ENCODE measurements around the gene NUP188. TPM values are rescaled to one million over a fixed set of nuclear protein-coding genes. Genes with fewer than 3 reads are reported as not detected.

Gene NUP188
- total and polyA plus RNA-seq, 10 of the 15 experiments (the other 5 are each of a cell fraction or from before 2014, with no cell fraction given), result 1.4 to 73.7 (median 48.9) TPM

- no peaks in the 10 kb centered on the region; the same call in 1 of the 2 replicates for H3K79me2 ChIP-seq (ENCODE audit: control insufficient read depth, insufficient read depth, low read length)
- ChIA-PET RAD21 (ENCODE audit: unreplicated experiment) (no interaction called here), POLR2A (no interaction called here), SMC1A (ENCODE audit: uncharacterized antibody, unreplicated experiment) (no interaction called here), CTCF (no interaction called here)
- intact Hi-C loops (cut with micrococcal nuclease; ENCODE audit: unreplicated experiment) (no loop called here), in situ Hi-C loops (cut with MboI) (no loop called here)
- H4K20me1 ChIP-seq (ENCODE audit: control insufficient read depth, insufficient read depth), result no peaks in the 10 kb centered on the region
- FAIRE-seq, result no peak
- DNase-seq (ENCODE audit: low read depth, low spot score), result no peak
- H2AFZ ChIP-seq (ENCODE audit: control insufficient read depth, low read depth, low read length), result no peak overlapping the region
- H3K27me3 ChIP-seq (replicated peaks in 1 of 2; ENCODE audit: control insufficient read depth in 2 of 2, insufficient read depth in 2 of 2, low read length in 1 of 2), result no peaks in the 10 kb centered on the region
- no peak overlapping the region for H3K27ac ChIP-seq (ENCODE audit: control insufficient read depth, insufficient read depth)
- no peaks in the 10 kb centered on the region for H3K36me3 ChIP-seq (ENCODE audit: control insufficient read depth in 2 of 2, insufficient read depth in 2 of 2, low read length in 1 of 2)
- H3K4me3 ChIP-seq, result no peak overlapping the region
- BruUV-seq (replicated peaks), result no TSS peak
- 89% methylated on average over 12 of the region's 12 CpGs for WGBS (ENCODE audit: insufficient coverage, insufficient replicate concordance, low lambda C conversion rate, missing lambda C conversion rate)
- ATAC-seq, result no peak
- H3K4me1 ChIP-seq (ENCODE audit: control insufficient read depth, insufficient read depth, low read length), result no peaks in the 10 kb centered on the region
- no peak overlapping the region for H3K9ac ChIP-seq (ENCODE audit: control insufficient read depth, insufficient read depth, low read length)
- H3K4me2 ChIP-seq (ENCODE audit: control insufficient read depth, insufficient read depth), result no peak overlapping the region
- H3K9me3 ChIP-seq (replicated peaks; ENCODE audit: control insufficient read depth, insufficient read depth, low read length), result no peaks in the 10 kb centered on the region
- no peak for TF ChIP-seq CHD4 (IDR thresholded peaks at IDR 0.05)
- TF ChIP-seq IRF4 (IDR thresholded peaks at IDR 0.05; ENCODE audit: low read depth, low read length), result no peak
- no peak for TF ChIP-seq NR2F1 (conservative IDR thresholded peaks at IDR 0.05)
- no peak for TF ChIP-seq MEF2A (IDR thresholded peaks at IDR 0.05; ENCODE audit: insufficient read depth, low read depth, low read length)
- no peak for TF ChIP-seq MTA2 (IDR thresholded peaks at IDR 0.05; ENCODE audit: low read depth)
- no peak for TF ChIP-seq CTCF (IDR thresholded peaks at IDR 0.05 in 2 of 3, conservative IDR thresholded peaks at IDR 0.05 in 1 of 3; ENCODE audit: control insufficient read depth in 2 of 3, extremely low read depth in 1 of 3, insufficient read depth in 1 of 3, low read depth in 3 of 3, low read length in 3 of 3)
- no peak for TF ChIP-seq SREBF2 (IDR thresholded peaks at IDR 0.05; ENCODE audit: low read length)
- no peak for TF ChIP-seq ZBTB33 (IDR thresholded peaks at IDR 0.05)
Measured at GRCh38 chr9:128940946-128941755, 6.3 kb upstream of the NUP188 start.

Data from GM12878 (cell line).